ELR (cell line): Measurements from ENCODE around the gene TMEM156.
"Not testable (repeated sequence)": the region's sequence is repeated elsewhere in the genome, so short reads cannot be mapped to it uniquely, and the experiment has no call there.

Source experiments
- DNase-seq: peaks from one replicate; pipeline ENCODE4 v3.0.0-alpha.2; 2015; ENCODE audit warnings: low read depth

The TMEM156 gene

DNA sequence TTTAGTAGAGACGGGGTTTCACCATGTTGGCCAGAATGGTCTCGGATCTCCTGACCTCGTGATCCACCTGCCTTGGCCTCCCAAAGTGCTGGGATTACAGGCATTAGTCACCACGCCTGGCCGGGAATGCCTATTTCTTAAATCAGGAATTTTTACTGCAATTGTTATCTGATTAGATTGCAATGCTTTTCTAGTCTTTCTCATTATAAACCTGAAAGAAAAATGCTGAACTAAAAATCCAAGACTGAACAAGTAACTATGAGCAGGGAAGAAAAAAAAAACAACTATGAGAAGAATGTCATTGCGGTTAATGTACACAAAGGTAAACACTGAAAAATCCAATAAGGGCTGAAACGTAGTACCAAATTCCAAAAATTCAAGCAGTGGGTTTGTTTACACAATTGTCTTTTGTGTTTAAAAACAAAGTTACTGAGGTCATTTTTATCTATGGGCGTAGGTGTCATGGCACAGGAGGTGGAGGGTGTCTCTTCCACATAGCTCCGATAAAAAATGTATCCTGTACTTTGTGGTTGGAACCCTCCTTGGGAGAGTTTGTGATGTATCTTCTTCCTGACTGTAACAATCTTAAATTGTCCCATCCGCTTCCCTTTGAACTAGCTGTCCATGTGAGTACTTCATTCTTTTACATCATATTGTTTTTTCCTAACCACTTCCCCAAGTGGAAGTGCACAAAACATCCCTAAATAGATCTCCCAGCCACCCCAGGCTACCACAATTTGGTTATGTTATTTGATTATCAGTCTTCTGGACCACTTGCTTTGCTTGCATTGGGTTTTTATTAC, 11.1 kb upstream of the TMEM156 start:
- peak; percentile 60 for DNase-seq

DNA sequence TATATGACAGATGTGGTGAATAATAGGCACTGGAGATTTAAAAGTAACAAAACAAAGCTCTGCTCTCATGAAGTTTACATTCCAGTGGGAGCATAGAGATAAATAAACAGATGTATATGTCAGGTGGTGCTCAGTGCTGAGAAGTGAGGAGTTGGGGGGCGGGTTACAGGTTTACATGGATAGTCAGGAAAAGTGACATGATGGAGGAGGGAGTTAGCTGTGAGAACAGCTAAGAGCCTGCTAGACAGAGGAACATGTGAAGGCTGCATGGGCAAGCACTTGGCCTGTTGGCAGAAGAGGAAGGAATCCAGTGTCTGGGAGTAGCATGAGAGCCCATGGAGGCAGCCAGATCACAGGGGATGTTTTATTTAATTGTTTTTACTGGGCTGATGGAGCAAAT, 10.2 kb upstream of the TMEM156 start:
- DNase-seq = no peak

DNA sequence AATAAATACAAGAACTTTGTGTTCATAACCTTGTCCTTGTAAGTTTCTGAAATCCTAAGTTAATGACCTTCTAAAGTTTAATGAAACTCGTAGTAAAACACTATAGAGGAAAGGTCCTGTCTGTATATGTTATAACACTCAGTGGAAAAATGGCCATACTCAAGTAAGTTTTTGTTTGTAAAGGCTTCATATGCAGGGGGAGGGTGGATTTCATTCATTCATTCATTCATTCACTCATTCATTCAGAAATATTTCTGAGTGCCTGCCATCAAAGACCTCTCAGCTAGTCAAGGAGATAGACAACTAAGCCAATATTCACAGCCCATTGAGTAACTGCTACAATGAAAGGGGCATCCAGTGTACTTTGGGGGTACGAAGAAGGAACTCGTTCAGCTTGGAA, 6.9 kb upstream of the TMEM156 start:
- no peak for DNase-seq

DNA sequence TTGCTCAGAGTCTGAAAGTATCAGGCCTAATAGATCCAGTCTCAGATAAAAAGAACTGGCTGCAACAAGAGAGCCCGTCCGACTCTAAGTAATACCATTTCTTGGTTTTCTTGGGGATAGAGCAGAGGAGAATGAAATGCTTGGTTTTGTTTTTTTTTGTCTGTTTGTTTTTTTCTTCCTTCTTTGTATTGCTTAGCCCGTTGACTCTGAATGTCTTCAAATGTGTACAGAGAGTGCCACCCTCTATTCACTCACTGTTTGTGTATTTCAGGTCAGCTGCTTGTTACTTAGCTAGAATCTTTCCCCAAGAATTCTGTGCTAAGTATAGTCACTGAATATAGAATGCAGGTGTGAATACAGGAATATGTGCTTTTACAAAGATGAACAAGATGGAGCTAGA, 5.7 kb upstream of the TMEM156 start:
- DNase-seq = no peak

DNA sequence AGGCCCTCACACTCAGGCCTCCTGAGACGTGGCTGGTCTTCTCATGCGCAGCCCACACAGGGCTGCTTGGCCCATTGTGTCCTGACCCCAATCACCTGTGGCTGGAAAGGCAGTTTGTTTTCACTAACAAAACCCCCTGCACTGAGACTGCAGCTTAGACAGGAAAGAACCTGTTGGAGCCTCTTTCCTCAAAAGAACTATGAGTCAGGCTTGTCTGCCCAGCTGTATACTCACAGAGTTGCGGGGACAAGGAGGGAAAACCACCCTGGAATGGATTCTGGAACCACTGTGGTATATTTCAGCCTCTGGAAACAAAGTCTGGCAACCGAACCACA, 5.2 kb upstream of the TMEM156 start:
- peak; percentile 72 for DNase-seq

DNA sequence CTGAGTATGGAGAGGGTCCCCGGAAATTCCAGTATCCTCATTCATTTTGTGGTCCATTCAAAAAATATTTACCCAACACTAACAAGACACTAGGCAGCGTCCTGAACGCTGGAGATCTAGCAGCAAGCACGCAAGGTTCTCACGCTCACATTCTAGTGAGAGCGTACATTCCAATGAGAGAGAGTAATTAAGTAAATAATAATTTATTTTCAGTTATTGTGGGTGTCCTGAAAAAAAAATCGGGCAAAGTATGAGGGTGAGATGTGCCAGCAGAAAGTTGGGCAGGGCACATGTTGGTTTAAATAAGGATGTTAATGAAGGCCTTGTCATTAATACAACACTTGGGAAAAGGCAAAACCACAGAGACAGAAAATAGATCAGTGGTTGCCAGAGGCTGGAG, 4.0 kb upstream of the TMEM156 start:
- DNase-seq = peak; percentile 78

DNA sequence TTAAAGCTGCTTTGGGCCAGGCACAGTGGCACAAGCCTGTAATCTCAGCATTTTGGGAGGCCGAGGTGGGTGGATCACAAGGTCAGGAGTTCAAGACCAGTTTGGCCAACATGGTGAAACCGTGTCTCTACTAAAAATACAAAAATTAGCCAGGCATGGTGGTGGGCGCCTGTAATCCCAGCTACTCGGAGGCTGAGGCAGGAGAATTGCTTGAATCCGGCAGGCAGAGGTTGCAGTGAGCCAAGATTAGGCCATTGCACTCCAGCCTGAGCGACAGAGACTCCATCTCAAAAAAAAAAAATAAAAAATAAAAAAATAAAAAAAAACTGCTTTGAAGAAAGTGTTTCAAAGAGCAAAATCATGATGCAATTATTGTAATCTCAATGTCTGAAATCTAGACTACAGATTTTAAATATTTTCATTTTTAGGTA, 604 bp downstream of the TMEM156 start:
- not testable (repeated sequence) for DNase-seq

DNA sequence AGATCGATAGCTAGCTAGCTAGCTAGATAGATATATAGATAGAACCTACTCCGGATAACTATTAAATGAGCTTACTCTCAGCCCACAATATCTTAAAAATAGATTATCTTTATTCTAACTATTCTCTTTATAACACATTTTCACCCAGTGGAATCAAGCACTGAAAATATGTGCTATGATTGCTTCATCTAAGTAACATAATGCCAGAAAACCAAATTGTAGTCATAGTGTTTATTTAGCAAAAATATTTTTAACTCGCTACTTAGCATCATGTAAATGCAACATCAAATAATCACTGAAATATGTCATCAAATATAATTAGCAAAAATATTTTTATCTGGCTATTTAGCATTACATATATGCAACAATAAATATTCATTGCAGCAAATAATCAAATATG, 1.5 kb downstream of the TMEM156 start:
- DNase-seq = no peak

DNA sequence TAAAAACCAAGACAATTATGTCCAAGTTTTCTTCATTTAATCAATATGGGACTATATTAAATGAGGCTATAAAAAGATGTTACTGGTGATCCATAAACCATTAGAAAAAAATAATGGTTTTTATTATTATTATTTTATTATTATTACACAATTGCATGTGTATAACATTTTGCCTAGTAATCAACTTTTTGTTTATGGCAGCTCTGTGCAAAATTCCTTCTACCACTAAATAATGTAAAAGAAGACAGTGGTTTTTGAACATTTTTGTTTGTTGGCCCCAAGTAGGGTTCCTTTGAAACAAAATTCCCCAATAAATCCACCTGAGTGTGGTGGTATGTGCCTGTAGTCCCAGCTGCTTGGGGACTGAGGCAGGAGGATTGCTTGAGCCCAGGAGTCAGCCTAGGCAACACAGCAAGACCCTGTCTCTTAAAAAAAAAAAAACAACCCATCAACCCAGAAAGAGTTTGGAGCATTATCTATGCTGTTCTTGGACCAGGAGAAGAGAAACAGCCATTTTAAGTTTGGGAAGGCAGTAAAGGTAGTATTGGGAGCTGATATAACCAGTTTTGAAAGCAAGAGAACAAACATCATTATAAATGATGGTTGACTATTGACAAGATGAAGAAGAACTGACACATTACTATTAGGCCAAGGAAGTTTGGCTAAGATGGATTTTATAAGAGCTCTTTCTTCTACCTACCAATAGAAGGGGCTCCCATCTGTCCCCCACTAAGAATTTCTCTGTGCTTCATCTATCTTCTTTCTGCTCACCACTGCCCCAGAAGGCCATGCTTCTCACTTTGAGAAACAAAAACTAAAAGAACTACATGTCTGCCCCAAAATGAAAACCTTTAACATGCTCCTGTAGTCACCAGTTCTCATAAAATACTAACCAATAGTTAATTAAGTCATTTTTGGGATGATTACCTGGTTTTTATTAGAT, 2.2 kb downstream of the TMEM156 start:
- DNase-seq = no peak

DNA sequence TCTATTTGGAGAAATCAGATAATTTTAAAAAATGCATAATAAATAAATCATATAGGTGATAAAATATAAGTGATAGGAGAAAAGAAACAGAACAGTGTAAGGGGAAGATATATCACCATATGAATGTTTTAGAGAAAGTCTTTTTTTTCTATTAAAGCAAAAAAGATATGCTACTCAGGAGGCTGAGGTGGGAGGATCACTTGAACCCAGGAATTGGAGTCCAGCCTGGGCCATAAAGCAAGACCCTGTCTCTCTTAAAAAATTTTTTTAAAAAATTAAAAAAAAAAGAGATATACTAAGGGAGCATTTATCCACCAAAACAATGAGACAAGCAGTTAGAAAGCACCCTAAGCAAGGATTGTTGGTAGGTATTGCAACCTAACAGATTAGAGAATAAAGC, 6.1 kb downstream of the TMEM156 start:
- no peak for DNase-seq

DNA sequence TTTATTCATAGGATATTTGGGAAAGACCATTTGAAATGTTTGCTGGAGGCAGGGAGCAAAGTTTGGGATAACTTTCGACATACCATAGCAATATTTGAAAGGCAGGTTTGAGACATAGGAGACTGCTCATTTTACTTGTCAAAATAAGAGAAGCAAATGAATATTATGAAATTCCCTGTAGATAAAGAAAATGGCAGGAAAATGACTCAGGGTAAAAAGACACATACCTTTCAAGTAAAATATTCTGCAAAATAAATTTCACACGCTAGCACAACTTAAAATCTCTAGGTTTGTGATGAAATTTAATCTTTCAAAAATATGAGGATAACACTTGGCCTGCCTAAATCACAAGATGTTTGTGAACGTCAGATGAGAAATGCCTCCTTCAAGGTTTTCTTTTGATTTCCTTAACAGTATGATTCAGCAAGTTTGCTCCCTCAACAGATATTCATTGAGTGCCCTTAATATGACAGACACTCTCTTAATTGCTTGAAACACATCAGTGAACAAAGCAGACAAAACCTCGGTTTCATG, 6.6 kb downstream of the TMEM156 start:
- DNase-seq = no peak

DNA sequence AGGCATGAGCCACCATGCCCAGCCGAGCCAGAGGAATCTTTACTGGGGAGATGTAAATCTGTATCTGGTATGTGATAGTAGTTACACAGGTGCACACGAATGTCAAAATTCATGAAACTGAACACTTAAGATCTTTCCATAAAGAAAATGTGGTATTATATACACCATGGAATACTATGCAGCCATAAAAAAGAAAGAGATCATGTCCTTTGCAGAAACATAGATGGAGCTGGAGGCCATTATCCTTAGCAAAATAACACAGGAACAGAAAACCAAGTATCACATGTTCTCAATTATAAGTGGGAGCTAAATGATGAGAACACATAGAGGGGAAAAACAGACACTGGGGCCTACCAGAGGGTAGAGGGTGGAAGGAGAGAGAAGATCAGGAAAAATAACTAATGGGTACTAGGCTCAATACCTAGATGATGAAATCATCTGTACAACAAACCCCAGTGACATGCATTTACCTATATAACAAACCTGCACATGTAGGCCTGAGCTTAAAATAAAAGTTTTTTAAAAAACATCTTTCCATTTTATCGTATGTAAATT, 7.8 kb downstream of the TMEM156 start:
- DNase-seq = no peak

DNA sequence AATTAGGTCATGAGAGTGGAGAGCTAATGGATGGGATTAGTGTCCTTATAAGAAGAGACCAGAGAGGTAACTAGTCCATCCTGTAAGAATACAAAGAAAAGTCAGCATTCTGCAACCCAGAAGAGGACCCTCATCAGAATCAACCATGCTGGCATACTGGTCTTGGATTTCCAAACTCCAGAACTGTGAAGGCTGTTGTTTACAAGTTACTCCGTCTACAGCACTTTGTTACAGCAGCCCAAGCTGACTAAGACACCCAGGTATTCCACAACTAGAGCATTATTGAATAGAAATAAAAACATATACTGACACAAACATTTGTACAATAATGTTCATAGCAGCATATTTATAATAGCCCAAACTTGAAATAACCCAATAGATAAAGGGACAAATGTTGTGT, 9.2 kb downstream of the TMEM156 start:
- DNase-seq = no peak

DNA sequence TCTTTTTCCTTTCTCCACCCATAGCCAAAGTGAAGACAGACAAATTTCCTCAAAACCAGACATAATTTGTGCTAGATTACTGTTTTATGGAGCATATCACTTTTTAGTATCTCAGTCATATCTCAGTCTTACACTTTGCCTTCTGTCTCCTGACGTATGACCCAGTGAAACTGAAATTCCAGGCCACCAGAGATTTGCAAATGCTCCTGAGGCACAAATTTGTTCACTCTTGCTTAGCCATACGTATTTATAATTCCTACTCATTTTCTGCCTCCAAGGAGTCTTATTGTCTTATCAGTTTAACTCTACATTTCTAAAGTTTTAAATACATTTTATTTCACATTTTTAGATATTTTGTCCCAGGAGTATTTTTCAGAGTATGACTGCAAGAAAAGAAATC, 10.0 kb downstream of the TMEM156 start:
- DNase-seq = no peak

DNA sequence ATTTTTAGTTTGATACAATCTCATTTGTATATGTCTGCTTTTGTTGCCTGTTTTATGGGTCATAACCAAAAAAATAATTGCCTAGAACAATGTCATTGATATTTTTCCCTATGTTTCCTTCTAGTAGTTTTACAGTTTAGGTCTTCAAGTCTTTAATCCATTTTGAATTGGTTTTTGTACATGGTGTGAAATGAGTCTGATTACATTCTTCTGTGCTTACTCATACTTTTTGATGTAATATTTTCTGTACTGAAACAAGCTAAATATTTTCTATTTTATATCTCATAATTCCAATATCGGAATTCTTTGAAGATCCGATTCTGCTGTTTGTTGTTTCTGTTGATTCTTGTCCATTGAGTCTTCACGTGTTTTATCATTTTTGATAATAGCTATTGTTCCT, 10.6 kb downstream of the TMEM156 start:
- DNase-seq = peak; percentile 31

DNA sequence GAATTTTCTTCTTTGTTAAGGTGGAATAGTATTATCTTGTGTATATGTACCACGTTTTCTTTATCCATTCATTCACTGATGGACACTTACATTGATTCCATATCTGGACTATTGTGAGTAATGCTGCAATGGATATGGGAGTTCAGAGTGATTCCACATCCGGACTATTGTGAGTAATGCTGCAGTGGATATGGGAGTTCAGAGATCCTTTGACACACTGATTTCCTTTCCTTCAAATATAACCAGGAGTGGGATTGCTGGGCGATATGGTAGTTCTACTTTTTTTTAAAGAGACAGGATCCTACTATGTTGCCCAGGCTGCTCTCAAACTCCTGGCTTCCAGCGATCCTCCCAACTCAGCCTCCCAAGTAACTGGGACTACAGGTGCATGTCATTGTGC, 12.1 kb downstream of the TMEM156 start:
- DNase-seq = peak; percentile 66

DNA sequence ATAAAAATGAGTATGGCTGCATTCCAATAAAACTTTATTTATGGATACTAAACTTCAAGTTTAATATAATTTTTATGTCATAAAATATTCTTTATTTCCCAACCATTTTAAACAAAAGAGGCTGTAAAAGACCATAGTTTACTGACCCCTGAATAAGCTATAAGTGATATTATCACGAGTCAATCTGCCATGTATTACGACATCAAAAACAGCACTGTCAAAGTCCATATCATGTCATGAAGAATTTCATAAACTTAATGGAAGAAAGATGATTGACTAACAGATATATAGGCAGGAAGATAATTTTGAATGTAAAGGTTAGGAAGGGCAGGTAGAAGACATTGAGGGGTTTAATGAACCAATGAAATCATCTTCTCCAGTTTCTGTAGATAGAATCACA, 18.2 kb downstream of the TMEM156 start:
- DNase-seq = no peak

DNA sequence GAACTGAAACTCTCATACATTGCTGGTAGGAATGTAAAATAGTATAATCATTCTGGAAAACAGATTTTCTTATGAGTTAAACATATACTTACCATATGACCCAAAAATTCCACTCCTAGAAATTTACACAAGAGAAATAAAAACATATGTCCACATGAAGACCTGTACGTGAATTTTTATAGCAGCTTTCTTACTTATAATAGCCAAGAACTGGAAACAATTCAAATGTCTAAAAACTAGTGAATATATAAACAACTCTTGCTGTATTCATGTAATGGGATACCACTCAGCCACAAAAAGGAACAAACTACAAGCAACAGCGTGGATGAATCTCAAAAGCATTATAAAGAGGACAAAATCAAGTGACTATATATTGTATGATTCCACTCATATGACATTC, 27.5 kb downstream of the TMEM156 start:
- DNase-seq = no peak

DNA sequence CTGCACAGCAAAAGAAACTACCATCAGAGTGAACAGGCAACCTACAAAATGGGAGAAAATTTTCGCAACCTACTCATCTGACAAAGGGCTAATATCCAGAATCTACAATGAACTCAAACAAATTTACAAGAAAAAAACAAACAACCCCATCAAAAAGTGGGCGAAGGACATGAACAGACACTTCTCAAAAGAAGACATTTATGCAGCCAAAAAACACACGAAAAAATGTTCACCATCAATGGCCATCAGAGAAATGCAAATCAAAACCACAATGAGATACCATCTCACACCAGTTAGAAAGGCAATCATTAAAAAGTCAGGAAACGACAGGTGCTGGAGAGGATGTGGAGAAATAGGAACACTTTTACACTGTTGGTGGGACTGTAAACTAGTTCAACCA, 30.2 kb downstream of the TMEM156 start:
- not testable (repeated sequence) for DNase-seq

DNA sequence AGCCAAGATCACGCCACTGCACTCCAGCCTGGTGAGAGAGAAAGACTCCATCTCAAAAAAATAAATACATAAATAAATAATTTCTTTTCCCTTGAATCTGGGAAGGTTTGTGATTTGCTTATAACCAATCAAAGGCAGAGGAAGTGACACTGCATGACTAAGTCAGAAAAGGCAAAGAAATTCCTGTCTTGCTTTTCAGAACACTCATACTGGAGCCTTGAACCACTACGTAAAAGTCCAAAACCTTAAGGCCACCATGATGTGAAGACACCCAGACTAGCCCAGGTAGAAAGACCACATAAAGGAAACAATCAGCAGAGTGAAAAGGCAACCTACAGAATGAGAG, 36.6 kb downstream of the TMEM156 start:
- DNase-seq = peak; percentile 52

DNA sequence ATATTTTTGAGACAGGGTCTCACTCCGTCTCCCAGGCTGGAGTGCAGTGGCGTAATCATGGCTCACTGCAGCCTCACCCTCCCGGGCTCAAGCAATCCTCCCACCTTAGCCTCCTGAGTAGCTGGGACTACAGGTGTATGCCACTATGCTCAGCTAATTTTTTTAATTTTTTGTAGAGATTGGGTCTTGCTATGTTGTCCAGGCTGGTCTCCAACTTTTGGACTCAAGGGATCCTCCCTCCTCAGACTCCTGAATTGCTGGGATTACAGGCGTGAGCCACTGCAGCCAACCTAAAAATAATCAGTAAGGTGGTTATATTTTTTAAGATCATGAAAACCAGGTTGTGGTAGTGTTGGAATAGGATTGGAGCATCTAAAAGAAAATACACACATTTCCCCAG, 38.1 kb downstream of the TMEM156 start:
- no peak for DNase-seq

DNA sequence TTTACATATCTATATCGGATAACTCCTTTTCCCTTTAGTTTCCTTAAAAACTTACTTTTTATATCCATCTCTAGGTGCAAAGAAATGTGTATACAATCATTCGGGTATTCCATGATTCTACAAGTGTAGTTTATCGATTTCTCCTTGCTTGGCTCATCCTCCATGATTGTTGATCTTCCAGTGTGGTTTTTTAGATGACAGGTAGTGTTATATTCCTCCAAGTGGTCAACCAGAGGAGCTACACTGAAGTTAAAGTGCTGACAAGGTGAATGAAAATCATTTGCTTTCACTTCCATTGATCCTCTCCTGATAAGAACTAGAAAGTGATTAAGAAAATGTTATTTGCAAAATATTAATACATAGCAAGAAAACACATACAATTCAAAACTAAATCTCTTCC, 38.5 kb downstream of the TMEM156 start:
- DNase-seq = peak; percentile 39

DNA sequence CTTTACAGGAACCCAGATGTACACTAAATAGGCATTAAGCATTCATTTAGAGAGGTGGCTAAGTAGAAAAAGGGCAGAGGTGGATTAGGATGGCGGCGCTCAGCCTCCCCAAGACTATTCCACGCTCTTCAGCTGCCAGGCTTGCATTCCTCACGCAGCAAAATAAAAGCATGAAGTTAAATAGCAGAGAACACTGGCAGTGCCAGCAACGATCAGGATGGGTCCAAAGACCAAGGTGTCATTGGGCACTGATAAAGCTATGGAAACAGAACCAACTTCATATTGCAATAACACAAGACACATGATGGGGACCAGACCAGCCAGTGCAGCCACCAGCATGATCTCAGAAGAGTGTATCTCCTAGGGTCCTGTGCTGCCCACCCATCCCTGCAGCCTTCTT, 42.0 kb downstream of the TMEM156 start:
- no peak for DNase-seq
